HepG2 (cell line): Measurements from ENCODE around the gene DHX16. TPM values are rescaled to one million over a fixed set of nuclear protein-coding genes. Genes with fewer than 3 reads are reported as not detected.
A peak's percentile ranks its signal among the peaks of the same experiment; 100 is the strongest.

Experiments used
- FOSL2 ChIP-seq: sonication (generic); formaldehyde crosslinking; IDR thresholded peaks from 2 replicates; pipeline ENCODE4 v1.4.0; 2020; ENCODE audit warnings: missing genetic modification reagents
- KAT8 ChIP-seq: IDR thresholded peaks from 2 replicates; pipeline ENCODE4 v1.6.1; 2016; ENCODE audit warnings: missing genetic modification reagents, missing compliant biosample characterization
- MTERF4 ChIP-seq: sonication (generic); formaldehyde crosslinking; IDR thresholded peaks from 2 replicates; pipeline ENCODE4 v1.8.0; 2023; ENCODE audit warnings: mild to moderate bottlenecking, missing genetic modification reagents
- SAP130 ChIP-seq: IDR thresholded peaks from 2 replicates; pipeline ENCODE4 v1.6.1; 2016; ENCODE audit warnings: low read depth
- SPEN ChIP-seq: sonication (generic); formaldehyde crosslinking; IDR thresholded peaks from 2 replicates; pipeline ENCODE4 v1.5.1; 2020; ENCODE audit warnings: low read depth, mild to moderate bottlenecking, missing genetic modification reagents
- TBX2 ChIP-seq: sonication (generic); formaldehyde crosslinking; IDR thresholded peaks from 2 replicates; pipeline ENCODE4 v1.5.0; 2020; ENCODE audit warnings: missing genetic modification reagents, mild to moderate bottlenecking, borderline replicate concordance
- ZBTB1 ChIP-seq: sonication (generic); formaldehyde crosslinking; IDR thresholded peaks from 2 replicates; pipeline ENCODE4 v1.4.0; 2020; ENCODE audit warnings: missing genetic modification reagents, borderline replicate concordance
- ZKSCAN1 ChIP-seq: fragments of 150-350 bp; IDR thresholded peaks from 2 replicates; pipeline ENCODE4 v1.6.1; 2014; ENCODE audit warnings: low read length
- ZNF652 ChIP-seq: IDR thresholded peaks from 2 replicates; pipeline ENCODE4 v1.6.1; 2016; ENCODE audit warnings: low read depth, borderline replicate concordance
- ZNF772 ChIP-seq: sonication (generic); formaldehyde crosslinking; IDR thresholded peaks from 2 replicates; pipeline ENCODE4 v1.5.0; 2020; ENCODE audit warnings: mild to moderate bottlenecking, missing genetic modification reagents
- polyA plus RNA-seq, 8 experiments: library from polyadenylated mRNA; depleted of rRNA in 3 of 8; stranded (reverse) in 7 of 8; unstranded in 1 of 8; fragments of >200 nt; fragmentation: Illumina TruSeq in 4 of 8; extraction: Trizol in 4 of 8; gene quantifications; 2 replicates each; pipeline versions ENCODE4 v1.2.1 to v1.2.3, GENCODE V29; 2011 to 2016; ENCODE audit warnings: low read depth in 4 of 8, missing spikeins in 1 of 8, mixed read lengths in 1 of 8; ENCODE audit not compliant: insufficient read depth in 1 of 8
- total RNA-seq, 5 experiments: library from RNA; depleted of rRNA; stranded (reverse); fragments of >200 nt; fragmentation: Illumina TruSeq; extraction: Trizol; gene quantifications; 2 replicates each; pipeline ENCODE4 v1.2.3, GENCODE V29; 2016; ENCODE audit warnings: low read depth in 1 of 5
- TF ChIP-seq, protein P1 (sequence below), 2 experiments: sonication (generic) in 1 of 2; formaldehyde crosslinking in 1 of 2; IDR thresholded peaks; 2 replicates each; pipeline versions ENCODE4 v1.4.0 to v1.6.1; 2016 to 2020; ENCODE audit warnings: borderline replicate concordance in 1 of 2, low read depth in 1 of 2, mild to moderate bottlenecking in 1 of 2, missing genetic modification reagents in 1 of 2
- TF ChIP-seq, protein P2 (sequence below): sonication (generic); formaldehyde crosslinking; IDR thresholded peaks from 2 replicates; pipeline ENCODE4 v1.5.0; 2020; ENCODE audit warnings: mild to moderate bottlenecking, missing genetic modification reagents, borderline replicate concordance
- TF ChIP-seq, protein P3 (sequence below): sonication (generic); formaldehyde crosslinking; IDR thresholded peaks from 2 replicates; pipeline ENCODE4 v1.5.0; 2020; ENCODE audit warnings: missing genetic modification reagents
- TF ChIP-seq, protein P4 (sequence below): sonication (generic); formaldehyde crosslinking; IDR thresholded peaks from 2 replicates; pipeline ENCODE4 v1.5.0; 2020; ENCODE audit warnings: mild to moderate bottlenecking, missing genetic modification reagents, moderate library complexity
- TF ChIP-seq, protein P5 (sequence below): sonication (generic); formaldehyde crosslinking; IDR thresholded peaks from 2 replicates; pipeline ENCODE4 v1.4.0; 2020; ENCODE audit warnings: missing genetic modification reagents

DHX16 gene
- total and polyA plus RNA-seq, 2 of the 13 experiments (the other 11 are each of a cell fraction or from before 2014, with no cell fraction given) = 57.0 to 58.5 TPM

DNA sequence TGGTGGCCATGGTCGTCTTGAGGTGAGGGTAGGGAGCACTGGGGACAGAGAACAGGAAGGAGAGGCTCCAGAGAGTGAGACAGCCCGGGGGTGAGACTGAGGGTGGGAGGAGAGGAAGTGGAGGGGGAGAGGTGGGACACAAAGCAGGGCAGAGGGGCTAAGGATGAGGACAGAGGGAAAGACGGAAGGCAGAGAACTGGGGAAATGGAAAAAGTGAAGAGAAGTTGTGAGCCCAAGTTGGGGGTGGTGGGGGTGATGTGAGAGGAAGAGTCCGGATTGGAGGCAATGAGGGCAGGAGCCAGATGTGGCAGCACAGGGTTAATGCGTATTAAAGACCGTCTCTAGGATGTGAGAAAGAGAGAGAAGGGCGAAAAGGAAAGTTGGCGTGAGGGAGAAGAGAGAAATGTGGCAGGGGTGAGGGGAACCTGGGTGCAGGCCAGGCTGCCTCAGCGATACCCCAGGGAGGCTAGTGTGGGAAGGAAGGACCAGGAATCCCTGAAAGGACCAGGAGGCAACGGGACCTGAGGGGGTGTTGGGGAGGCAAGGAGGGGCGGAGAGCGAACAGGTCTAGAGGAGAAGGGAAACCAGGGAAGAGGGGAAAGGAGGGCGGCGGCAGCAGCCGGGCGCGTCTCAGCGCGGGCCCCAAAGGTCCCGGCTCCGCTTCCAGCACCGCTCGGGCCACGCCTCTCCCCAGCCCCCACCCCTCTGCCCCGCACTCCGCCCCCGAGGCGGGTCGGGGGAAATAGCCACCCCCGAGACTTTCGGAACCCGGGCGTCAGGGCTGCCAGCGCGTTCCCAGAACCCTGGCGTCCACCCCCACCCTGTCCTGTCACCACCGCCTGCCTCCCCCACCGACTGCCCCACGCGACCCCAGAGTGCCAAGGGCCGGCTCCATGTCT, 13.5 kb upstream of the DHX16 start, which contains the start of gene PPP1R18 (continued):
- TF ChIP-seq, protein P1, sequence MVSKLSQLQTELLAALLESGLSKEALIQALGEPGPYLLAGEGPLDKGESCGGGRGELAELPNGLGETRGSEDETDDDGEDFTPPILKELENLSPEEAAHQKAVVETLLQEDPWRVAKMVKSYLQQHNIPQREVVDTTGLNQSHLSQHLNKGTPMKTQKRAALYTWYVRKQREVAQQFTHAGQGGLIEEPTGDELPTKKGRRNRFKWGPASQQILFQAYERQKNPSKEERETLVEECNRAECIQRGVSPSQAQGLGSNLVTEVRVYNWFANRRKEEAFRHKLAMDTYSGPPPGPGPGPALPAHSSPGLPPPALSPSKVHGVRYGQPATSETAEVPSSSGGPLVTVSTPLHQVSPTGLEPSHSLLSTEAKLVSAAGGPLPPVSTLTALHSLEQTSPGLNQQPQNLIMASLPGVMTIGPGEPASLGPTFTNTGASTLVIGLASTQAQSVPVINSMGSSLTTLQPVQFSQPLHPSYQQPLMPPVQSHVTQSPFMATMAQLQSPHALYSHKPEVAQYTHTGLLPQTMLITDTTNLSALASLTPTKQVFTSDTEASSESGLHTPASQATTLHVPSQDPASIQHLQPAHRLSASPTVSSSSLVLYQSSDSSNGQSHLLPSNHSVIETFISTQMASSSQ (IDR thresholded peaks at IDR 0.05; ENCODE audit: low read depth) = no peak
- TF ChIP-seq, protein P1 (CRISPR knock-in tag; IDR thresholded peaks at IDR 0.05; ENCODE audit: borderline replicate concordance) = 0 out of 2 replicates have a peak, but pooled peaks have one; percentile 48
- TF ChIP-seq, protein P2, sequence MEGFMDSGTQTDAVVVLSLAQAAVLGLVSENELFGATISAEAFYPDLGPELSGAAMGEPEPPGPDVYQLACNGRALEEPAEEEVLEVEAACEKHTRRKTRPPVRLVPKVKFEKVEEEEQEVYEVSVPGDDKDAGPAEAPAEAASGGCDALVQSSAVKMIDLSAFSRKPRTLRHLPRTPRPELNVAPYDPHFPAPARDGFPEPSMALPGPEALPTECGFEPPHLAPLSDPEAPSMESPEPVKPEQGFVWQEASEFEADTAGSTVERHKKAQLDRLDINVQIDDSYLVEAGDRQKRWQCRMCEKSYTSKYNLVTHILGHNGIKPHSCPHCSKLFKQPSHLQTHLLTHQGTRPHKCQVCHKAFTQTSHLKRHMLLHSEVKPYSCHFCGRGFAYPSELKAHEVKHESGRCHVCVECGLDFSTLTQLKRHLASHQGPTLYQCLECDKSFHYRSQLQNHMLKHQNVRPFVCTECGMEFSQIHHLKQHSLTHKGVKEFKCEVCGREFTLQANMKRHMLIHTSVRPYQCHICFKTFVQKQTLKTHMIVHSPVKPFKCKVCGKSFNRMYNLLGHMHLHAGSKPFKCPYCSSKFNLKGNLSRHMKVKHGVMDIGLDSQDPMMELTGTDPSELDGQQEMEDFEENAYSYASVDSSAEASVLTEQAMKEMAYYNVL (CRISPR knock-in tag) = no peak; the same call in 1 of the 2 replicates
- TF ChIP-seq FOSL2 (CRISPR knock-in tag) (0 out of 2 replicates have a peak, but pooled peaks have one; percentile 5), SPEN (CRISPR knock-in tag) (no peak), ZKSCAN1 (no peak), MTERF4 (CRISPR knock-in tag) (no peak), ZNF652 (CRISPR knock-in tag) (peak; percentile 59; the same call in 1 of the 2 replicates), ZNF772 (CRISPR knock-in tag) (peak; percentile 46; the same call in 1 of the 2 replicates), SAP130 (CRISPR knock-in tag) (0 out of 2 replicates have a peak, but pooled peaks have one; percentile 4), TBX2 (CRISPR knock-in tag) (0 out of 2 replicates have a peak, but pooled peaks have one; percentile 10), ZBTB1 (CRISPR knock-in tag) (no peak), KAT8 (CRISPR knock-in tag) (0 out of 2 replicates have a peak, but pooled peaks have one; percentile 38)
- TF ChIP-seq, protein P3, sequence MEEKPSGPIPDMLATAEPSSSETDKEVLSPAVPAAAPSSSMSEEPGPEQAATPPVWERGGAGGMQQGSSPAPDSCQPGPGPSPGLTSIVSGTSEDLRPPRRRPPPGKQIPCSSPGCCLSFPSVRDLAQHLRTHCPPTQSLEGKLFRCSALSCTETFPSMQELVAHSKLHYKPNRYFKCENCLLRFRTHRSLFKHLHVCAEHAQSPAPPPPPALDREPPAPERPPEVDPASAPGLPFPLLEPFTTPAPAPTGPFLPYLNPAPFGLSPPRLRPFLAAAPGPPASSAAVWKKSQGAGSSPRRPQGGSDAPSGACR = no peak
- TF ChIP-seq, protein P4, sequence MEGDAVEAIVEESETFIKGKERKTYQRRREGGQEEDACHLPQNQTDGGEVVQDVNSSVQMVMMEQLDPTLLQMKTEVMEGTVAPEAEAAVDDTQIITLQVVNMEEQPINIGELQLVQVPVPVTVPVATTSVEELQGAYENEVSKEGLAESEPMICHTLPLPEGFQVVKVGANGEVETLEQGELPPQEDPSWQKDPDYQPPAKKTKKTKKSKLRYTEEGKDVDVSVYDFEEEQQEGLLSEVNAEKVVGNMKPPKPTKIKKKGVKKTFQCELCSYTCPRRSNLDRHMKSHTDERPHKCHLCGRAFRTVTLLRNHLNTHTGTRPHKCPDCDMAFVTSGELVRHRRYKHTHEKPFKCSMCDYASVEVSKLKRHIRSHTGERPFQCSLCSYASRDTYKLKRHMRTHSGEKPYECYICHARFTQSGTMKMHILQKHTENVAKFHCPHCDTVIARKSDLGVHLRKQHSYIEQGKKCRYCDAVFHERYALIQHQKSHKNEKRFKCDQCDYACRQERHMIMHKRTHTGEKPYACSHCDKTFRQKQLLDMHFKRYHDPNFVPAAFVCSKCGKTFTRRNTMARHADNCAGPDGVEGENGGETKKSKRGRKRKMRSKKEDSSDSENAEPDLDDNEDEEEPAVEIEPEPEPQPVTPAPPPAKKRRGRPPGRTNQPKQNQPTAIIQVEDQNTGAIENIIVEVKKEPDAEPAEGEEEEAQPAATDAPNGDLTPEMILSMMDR = no peak
- TF ChIP-seq, protein P5, sequence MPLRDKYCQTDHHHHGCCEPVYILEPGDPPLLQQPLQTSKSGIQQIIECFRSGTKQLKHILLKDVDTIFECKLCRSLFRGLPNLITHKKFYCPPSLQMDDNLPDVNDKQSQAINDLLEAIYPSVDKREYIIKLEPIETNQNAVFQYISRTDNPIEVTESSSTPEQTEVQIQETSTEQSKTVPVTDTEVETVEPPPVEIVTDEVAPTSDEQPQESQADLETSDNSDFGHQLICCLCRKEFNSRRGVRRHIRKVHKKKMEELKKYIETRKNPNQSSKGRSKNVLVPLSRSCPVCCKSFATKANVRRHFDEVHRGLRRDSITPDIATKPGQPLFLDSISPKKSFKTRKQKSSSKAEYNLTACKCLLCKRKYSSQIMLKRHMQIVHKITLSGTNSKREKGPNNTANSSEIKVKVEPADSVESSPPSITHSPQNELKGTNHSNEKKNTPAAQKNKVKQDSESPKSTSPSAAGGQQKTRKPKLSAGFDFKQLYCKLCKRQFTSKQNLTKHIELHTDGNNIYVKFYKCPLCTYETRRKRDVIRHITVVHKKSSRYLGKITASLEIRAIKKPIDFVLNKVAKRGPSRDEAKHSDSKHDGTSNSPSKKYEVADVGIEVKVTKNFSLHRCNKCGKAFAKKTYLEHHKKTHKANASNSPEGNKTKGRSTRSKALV (CRISPR knock-in tag) = no peak
